NCI-H2171 treated with DMSO at 0.1 percent for 48 hours (cell line): Measurements from ENCODE around the gene PIGL.
"Not testable (repeated sequence)": the region's sequence is repeated elsewhere in the genome, so short reads cannot be mapped to it uniquely, and the experiment has no call there.

Experiments
- DNase-seq: peaks from one replicate; lab custom pipeline; 2025; lab: John Stamatoyannopoulos, UW

The PIGL gene

DNA sequence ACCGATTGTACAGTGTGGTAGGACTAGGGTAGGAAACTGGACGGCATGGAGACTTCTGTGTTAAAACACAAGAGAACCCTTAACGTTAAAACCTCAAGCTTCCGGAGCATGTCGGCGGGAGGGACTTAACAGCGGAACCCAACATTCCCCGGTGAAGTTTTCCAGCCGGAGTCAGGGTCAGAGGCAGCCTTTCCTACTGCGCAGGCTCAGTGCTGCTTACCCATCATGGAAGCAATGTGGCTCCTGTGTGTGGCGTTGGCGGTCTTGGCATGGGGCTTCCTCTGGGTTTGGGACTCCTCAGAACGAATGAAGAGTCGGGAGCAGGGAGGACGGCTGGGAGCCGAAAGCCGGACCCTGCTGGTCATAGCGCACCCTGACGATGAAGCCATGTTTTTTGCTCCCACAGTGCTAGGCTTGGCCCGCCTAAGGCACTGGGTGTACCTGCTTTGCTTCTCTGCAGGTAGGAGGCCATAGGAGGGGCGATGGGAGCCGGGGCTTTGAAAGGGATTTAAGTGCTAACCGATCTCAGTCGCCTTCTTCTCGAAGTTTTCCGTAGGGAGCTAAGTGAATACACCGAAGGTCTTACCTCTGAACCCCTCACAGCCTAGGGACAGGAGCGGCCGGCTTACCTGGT lies at the start of gene PIGL:
Gene PIGL (plus strand): TSS at position 209 of the 634 bp plus-strand sequence. CDS start 17 bp downstream, at position 226.
- DNase-seq, result peak; percentile 92

- DNase-seq, result no peak
Measured at GRCh38 chr17:16171613-16172012, 45.4 kb upstream of the PIGL start.

- DNase-seq, result no peak
Measured at GRCh38 chr17:16178836-16179235, 38.2 kb upstream of the PIGL start.

- DNase-seq, result no peak
Measured at GRCh38 chr17:16181581-16181980, 35.4 kb upstream of the PIGL start.

DNA sequence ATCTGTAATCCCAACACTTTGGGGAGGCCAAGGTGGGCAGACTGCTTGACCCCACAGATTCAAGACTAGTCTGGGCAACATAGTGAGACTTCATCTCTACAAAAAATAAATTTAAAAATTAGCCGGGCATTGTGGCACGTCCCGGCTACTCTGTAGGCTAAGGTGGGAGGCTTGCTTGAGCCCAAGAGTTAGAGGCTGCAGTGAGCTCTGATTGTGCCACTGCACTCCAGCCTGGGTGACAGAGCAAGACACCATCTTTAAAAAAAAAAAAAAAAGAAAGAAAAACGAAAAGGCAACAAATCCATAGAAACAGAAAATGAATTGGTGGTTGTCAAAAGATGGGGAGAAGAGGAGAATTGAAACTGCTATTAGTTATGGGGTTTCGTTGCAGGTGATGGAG lies 29.4 kb upstream of the PIGL start:
- no peak for DNase-seq

GRCh38 chr17:16189791-16190348 lies 27.1 kb upstream of the PIGL start:
- DNase-seq, result no peak

DNA sequence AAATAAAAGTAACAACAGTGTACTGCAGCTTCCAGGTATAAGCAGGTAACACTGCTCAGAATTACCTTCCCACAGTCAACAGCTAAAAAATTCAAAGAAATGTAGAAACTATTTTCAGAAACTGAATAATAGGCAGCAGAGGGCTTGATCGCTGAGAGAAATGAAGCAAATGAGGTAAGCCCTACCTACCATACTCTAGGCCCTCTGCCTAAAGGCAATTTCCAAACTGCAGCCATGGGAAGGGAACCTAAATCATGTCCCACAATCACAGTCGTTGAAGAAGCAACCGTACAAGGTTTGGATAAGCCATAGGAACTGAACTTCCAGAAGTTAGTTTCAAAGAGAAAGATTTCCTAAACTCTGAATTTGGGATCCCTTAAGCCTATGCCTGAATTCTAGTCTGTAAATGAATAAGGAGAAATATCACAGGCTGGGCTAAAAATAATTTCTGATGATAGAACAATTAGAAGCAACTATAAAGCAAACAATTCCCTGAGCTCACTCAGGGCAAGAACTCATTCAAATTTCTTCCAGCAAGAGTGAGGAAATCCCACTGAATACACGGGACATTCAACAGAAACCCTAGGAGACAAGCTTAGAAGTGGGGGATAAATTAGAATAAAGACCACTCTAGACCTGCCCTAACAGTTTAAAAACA lies 26.2 kb upstream of the PIGL start:
- no peak for DNase-seq

- no peak for DNase-seq
Measured at GRCh38 chr17:16191604-16192003, 25.4 kb upstream of the PIGL start.

- not testable (repeated sequence) for DNase-seq
Measured at GRCh38 chr17:16194307-16194835, 22.6 kb upstream of the PIGL start.

GRCh38 chr17:16197276-16197675 lies 19.7 kb upstream of the PIGL start:
- DNase-seq, result no peak

DNA sequence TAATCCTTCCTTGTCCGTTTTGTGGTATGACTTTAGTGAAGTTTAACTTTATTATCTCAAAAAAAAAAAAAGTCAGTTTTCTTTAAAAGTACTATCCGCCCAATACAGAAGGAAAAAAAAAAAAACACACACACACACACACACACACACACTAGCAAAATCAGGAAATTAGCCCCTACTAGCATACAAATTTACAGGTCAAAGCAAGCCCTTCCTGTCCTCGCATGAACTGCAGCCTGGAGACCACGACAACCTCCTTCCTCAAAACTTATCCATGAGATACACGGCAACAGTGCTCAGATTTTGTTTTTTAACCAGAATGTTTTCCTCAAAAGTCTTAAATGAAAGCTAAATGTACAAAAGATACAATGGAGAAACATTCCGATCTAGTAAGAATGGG lies 17.9 kb upstream of the PIGL start:
- no peak for DNase-seq

GRCh38 chr17:16201693-16202131 lies 15.3 kb upstream of the PIGL start:
- DNase-seq, result not testable (repeated sequence)

- DNase-seq, result not testable (repeated sequence)
Measured at GRCh38 chr17:16202554-16203500, 14.2 kb upstream of the PIGL start.

DNA sequence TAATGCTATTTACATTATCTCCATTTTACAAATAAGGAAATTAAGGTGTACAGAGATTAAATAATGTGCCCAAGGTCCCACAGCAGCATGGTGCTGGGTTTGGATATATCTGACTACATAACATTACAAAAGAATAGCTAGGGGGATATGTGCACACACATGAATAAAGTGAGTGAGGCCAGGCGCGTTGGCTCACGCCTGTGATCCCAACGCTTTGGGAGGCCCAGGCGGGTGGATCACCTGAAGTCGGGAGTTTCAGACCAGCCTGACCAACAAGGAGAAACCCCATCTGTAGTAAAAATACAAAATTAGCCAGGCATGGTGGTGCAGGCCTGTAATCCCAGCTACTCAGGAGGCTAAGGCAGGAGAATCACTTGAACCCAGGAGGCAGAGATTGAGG lies 12.2 kb upstream of the PIGL start:
- not testable (repeated sequence) for DNase-seq

DNA sequence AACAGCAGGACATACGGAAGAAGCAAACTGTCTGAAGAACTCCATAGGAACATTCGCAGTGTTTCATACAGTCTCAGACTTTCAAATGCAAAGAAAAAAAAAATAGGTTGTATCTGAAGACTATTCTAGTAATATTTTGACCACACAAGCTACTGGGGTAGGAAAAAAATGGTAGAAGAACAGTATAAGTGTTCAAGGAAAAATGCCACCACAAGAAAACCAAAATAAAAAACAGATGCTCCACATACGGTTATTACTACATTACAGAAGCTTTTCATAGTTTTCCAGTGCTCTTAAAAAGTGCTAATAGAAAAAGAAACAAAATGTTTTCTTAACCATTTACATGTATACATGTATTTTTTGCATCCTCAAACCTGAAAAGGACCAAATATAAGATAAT lies 5.4 kb upstream of the PIGL start:
- no peak for DNase-seq

- DNase-seq, result no peak
Measured at GRCh38 chr17:16212793-16213192, 4.2 kb upstream of the PIGL start.

- peak; percentile 42 for DNase-seq
Measured at GRCh38 chr17:16214190-16215001, 2.6 kb upstream of the PIGL start.

- DNase-seq, result no peak
Measured at GRCh38 chr17:16215002-16215272, 2.1 kb upstream of the PIGL start.

- peak; percentile 88 for DNase-seq
Measured at GRCh38 chr17:16215273-16215964, 1.6 kb upstream of the PIGL start, which contains the start of gene NCOR1. Gene NCOR1, minus strand, starts transcription at chr17:16215534. Its CDS starts 20,965 bp downstream, at chr17:16194569.

DNA sequence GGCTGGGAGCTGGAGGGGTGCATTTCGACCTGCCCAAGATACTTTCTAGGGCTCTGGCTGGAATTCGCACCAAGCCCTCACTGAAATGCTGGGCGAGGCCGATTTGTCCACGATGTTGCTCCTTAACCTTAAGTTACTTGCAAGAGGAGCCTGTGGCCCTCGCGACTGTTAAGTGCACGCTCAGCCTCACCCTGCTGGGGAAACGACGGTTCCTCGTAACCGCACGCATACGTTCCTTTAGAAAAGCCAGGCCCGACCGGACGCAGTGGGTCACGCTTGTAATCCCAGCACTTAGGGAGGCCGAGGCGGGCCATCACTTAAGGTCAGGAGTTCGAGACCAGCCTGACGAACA lies 1.1 kb upstream of the PIGL start:
- no peak for DNase-seq
